Posterior vena cava (tissue), 2 donors: ENCODE data around the gene NRXN3. TPM values are rescaled to one million over a fixed set of nuclear protein-coding genes. Genes with fewer than 3 reads are reported as not detected.

Experiments used
- DNase-seq: peaks from one replicate; pipeline ENCODE4 v3.0.0-alpha.2; 2020; ENCODE audit warnings: low spot score
- intact Hi-C, 2 donors: fragments of 100-400 bp; cut with DNase I; formaldehyde crosslinking; loops; one replicate each; pipeline versions ENCODE4 v1.14.1 to v1.14.2; 2022 to 2023
- total RNA-seq, 2 donors: library from RNA; stranded (reverse); fragmentation: NEBNext Ultra II Directional; extraction: Animal tissue kit (Norgen Biotek cat#: 25700); gene quantifications; one replicate each; pipeline ENCODE4 v1.2.1, GENCODE V29; 2021
- donor health status: DM: yes; HTN: yes; CAD: no.
- donor health status: DM: yes; HTN: yes; CAD: no.

The NRXN3 gene
- total RNA-seq, 2 donors from 2014 or later, result 11.8 to 14.3 TPM

DNA sequence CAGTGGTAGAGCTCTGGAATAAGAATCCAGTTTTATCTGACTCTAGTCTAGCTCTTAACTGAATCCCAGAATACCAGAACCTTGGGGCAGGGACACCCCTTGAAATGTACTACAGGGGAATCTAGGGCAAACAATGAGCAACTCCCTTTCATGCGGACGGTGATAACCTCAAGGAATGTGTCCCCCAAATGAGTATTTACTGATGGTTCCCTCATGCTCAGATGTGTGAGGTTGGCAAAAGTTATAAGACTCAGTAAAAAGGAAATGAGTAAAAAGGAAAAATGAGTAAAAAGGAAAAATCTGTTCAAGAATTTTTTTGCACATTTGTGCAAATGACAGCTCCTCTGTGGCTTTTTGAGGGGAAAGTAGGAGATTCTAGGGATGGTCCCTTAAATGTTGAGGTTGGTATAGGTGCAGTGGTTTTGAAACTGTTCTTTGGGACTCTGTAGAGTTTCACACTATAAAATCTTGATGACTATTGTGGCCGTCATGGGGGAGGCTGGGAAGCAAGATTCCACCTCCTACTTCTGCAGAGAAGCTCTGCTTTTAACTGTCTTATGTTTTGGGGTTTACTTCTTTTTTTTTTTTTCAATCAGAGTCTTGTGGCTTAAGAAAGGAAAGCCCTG, 58.6 kb downstream of the NRXN3 start:
- intact Hi-C loops, result no loop called here
- no peak for DNase-seq

DNA sequence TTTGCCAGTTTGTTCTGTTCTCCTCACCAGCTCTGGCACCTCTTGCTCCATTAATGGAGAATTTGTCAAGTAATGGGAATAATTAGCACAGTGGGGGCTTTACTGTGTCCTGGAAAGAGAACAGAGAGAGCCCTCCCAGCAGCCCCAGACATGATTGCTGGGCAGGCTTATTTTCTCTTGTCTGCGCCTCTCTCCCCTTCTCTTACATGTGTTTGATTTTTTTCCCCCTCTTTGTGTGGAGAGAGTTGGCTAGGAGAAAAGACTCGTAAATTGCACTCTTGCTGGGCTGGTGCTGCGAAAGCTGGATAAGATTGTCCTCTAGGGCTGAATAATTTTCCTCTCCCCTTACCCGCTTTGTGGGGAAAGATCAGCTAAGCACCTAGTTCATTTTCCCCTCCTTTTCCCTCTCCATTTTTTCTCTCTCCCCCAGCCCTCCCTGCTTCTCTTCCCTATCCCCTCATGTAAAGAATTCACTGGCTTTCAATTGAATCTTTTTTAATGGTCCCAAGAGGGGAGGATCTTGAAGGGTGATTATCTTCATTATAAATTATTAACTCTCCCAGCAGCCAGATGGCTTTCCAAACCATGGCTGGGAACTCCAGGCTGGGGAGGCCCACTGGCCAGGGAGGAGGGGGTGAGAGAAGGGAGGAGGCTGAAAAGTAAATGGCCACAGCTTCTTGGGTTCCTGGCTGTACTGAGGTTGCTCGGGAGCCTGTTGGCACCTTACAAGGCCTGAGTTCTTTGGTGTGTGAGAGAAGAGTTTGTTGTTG, 62.2 kb downstream of the NRXN3 start:
- DNase-seq, result no peak
- intact Hi-C loops, result no loop called here

DNA sequence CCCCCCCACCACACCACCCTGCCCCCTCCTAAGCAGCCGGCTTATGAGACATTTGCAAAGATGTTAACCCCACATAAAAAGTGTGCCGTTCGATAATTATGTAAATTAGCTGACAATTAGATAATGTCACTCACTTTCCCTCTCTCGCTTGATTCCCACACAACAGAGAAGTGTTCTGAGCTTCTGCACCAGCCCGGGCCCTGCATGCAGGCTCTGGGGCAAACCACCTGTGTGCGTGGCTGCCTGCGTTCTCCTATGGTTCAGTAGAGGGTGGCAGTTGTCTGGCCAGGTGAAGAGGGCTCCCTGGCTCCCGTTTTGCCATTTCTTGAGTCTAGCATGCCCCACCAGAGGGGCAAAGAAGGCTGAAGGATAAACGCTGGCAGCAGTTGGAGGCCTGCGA, 68.0 kb downstream of the NRXN3 start:
- intact Hi-C loops, result no loop called here
- no peak for DNase-seq

DNA sequence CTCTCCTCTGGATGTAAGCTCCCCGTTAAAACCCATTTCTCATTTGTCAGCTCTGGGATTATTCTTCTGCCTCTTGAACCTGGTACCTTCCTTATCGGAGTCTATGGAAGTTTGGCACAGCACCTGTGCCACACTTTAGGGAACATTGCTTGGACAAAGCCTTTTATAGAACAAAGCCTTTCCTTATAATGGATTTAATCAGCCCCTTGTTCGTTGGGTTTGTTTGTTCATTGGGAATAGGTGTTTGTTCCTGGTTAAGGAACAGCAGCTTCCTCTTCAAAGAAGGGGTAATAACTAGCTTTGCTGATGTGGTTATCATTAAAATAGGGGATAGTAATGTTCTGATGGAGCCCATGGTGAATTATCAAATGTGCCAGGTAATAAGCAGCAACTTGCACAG, 70.4 kb downstream of the NRXN3 start:
- no peak for DNase-seq
- intact Hi-C loops, result no loop called here

DNA sequence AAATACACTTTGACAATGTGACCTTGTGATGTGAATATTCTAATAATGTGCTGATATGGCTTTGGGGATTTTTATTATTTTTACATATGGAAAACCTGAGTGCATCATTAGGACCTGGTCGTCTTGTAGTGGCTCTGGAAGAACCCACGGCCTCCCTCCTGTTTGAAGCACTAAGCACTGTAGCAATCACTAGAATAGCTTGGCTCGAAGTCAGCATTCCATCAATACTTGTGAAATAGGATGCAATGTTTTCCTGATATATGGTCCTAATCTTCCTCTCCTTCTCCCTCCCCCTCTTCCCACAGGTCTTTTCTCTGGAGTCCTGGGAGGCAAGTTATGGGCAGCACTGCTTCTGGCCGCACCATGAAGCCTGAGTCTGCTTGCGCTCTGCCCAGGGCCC, 71.9 kb downstream of the NRXN3 start:
- DNase-seq, result no peak
- intact Hi-C loops, result no loop called here

DNA sequence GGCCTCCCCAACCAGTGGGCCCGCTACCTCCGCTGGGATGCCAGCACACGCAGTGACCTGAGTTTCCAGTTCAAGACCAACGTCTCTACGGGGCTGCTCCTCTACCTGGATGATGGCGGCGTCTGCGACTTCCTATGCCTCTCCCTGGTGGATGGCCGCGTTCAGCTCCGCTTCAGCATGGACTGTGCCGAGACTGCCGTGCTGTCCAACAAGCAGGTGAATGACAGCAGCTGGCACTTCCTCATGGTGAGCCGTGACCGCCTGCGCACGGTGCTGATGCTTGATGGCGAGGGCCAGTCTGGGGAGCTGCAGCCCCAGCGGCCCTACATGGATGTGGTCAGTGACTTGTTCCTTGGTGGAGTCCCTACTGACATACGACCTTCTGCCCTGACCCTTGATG, 73.0 kb downstream of the NRXN3 start:
- intact Hi-C loops, result no loop called here
- DNase-seq, result no peak

DNA sequence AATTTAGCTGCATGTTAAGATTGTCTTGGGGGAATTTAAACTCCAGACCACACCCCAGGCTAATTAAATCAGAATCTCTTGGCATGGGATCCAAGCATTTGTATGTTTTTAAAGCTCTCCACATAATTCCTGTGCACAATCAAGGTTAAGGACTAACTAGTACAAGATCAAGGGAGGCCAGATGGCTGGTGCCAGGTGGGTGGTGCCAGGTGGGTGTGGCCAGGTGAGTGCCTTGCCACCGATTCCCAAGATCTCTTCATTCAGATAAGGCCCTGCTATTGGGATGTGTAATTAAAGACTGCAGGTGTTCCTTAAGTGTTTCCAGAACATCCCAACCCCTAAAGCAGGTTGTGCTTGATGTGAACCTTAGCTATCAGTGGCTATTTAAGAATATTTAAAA, 75.1 kb downstream of the NRXN3 start:
- DNase-seq, result no peak
- intact Hi-C loops, result no loop called here

DNA sequence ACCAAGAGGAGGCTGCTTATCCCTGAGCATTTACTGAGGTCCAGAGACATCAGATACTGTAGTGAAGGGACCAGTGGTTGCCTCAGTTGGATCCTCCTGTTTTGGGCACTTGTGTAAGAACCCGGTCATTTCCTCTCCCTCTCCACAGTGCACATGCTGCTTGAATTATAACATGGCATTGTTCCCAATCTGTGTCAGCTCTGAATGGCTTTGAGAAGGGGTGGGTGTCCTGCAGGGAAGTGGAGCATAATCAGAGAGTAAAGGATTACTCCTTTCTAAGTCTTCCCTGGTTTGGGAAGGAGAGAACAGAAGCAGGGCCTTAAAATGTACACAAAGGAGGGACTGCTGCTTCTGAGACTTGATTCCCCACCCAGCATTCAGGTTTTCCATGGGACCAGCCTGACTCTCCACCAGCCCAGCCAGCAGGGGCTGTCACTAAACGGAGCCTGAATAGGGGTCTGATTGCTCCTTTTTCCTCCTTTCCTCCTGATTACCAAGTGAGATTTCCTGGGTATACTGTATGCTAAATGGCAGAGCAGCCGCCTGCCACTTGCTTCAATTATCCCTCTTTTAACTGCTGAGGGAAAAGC, 78.4 kb downstream of the NRXN3 start:
- intact Hi-C loops, result no loop called here

DNA sequence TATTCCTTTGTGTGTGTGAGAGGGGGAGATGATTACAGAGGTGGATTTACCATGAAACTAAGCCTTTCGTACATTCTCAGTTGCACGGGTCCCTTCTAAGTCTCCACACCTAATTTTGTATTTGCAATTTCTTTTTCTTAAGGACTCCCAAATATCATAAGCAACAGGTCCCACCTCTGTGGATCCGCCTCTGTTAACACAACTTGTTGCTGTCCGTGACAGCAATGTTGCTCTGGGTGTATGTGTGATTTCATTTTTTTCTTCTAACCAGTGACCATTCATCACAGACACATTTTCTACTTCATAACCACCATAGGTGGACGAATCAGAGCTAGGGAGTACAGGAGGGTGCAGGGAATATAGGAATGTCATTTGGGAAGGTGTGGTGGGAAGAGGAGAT, 81.1 kb downstream of the NRXN3 start:
- intact Hi-C loops, result no loop called here
- no peak for DNase-seq

More for the DNA sequence above, 78.4 kb downstream of the NRXN3 start:
- DNase-seq, result no peak

DNA sequence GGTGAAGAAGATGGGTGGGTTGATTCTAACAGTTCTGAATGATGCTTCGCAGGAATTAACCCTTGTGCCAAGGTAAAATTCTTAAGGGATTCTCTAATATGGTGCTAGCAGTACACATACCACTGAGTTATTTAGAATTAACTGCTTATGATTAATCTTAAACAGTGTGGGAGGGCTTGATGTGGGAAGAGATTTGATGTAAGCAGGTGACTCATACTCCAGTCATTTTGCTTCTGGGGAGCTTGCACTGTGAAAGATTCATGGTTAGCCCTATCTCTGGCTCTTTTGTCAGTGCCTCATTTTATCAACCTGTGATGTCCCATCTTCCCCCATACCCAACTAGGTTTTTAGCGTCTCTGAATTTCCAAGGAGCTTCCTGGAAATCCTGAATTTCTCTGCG, 83.8 kb downstream of the NRXN3 start:
- intact Hi-C loops, result no loop called here

DNA sequence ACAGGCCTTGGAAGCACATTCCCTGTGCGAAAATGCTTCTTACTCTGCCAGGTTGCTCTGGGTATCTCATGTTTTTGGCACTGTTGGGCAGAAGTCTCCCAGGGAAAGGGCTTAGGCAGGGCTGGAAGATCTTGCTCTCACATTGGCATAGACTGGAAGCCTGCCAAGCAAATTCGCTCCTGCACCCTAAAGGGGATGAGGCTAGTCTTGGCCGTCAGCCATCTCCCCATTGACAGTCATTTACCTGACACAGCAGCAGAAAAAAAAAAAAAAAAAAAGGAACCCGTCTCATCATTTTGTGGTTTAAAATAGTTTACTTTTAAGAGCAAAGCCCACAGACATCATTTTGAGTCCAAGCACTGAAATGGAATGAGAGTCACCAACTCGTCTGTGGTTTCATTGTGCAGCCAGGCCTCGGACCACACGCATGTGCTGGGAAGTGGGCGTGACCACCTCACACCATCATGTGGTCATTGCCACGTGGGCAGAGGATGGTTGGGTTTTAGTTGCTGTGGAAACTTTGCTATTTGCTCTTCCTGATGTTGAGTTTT, 84.8 kb downstream of the NRXN3 start:
- no peak for DNase-seq
- intact Hi-C loops, result no loop called here

More for the DNA sequence above, 83.8 kb downstream of the NRXN3 start:
- no peak for DNase-seq

DNA sequence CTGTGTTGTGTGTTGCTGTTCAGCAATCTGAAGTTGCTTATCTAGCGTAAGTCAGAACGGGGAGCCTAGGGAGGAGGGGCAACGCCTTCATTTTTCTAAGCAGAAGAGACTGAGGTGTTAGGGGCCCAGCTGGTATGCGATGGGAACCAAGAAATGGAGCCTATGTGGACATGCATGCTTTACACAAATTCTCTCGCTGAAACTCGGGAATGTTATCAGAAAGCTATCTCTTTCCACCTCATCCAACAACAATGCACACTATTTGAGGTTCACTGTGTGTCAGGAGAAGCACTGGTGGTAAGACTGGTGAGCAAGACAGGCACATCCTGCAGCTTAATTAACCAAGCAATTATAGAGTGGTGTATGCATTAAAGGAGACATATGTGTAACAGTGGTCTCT, 89.7 kb downstream of the NRXN3 start:
- no peak for DNase-seq
- intact Hi-C loops, result no loop called here

DNA sequence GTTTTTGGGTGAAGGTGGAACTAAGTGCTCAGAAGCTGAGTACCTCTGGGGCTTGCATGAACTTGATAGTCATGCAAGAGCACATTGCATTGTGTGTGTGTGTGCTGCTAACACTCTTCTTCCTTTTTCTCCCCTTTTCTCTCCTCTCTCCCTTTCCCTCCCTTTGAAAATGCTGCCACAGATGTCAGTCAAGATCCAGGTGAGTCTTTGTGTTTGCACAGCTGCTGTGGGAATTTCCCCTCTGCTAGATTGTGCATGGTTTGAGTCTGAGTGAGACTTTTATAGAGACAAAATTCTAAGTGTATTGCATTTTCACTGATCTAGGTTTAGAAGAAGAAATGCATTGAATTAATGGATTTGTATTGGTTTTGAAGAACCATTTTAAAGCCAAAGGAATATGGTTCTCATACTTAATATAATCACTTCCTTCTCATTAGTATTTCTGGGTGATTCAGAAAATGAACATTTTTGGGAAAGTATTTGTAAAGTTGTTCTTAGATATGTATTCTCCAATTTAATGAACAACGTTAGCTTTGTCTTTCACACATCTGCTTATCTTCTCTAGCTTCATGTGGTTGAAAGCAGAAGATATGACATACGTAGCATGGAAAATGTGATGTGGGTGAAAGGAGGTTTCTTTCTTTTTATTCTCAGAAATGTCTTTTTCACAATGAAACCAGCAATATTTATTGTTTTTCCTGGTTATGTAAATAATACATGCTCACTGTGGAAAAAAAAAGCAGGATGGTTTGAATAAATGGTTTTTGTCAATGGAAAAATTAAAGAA, 108.5 kb downstream of the NRXN3 start:
- intact Hi-C loops, result no loop called here
- no peak for DNase-seq

DNA sequence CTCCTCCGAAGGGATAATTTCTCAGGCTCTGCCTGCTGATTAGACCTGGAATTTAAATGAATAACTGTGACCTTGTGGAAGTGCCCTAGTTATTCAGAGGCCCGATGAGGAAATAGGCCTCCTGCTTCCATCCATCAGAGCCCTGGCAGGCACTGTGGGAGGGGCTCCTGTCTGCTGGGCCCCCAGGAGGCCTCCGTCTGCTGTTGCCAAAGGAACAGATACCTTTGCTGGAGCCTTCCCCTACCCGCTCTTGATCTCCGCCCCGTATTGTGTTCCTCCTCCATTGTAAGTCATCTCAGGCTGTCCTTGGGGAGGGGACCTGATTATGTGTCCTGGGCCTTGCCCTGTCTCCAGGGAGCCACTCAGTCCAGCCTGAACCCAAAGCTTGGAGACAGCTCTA, 112.3 kb downstream of the NRXN3 start:
- intact Hi-C loops, result no loop called here
- DNase-seq, result no peak

DNA sequence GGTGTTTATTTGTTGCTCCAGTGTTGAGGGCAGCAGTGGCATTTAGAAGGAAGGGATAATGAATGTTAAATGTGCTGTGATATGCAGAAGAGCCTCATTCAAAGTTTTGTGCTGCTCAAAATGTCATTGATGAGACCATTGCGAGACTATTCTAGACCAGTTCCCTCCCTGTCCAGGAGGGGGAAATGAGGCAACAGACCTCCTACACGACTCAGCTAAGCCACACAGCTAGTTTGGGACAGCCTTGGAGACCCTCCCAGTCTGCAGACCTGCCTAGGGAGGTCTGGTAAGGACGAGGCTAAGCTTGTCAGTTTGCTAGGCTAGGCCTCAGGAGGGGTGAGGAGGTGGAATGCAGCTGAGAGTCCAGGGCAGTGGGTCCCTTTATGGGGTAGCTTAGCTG, 116.0 kb downstream of the NRXN3 start:
- DNase-seq, result no peak
- intact Hi-C loops, result no loop called here

DNA sequence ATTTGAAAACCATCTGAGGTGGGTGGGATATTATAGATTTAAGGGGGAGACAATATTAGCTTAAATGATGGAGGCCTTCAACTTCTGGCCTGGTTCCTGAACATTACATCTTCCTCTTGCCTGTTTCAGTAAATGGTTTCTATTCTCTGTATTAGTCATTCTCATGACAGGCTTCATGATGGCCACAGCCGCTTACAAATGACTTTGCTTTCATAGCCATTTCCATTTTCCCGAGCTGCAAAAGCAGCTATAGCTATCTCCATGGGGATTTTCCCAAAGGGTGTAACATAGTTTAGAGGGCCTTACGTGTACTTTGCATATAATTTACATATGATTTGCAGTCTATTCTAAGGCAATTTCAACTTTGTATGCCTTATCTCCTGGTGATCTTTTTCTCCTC, 121.8 kb downstream of the NRXN3 start:
- intact Hi-C loops, result loop anchor here in 1 of 2 donors (10.0 kb wide), 1 partner anchor 1433 kb away; no protein-coding TSS in a partner anchor
- DNase-seq, result no peak

DNA sequence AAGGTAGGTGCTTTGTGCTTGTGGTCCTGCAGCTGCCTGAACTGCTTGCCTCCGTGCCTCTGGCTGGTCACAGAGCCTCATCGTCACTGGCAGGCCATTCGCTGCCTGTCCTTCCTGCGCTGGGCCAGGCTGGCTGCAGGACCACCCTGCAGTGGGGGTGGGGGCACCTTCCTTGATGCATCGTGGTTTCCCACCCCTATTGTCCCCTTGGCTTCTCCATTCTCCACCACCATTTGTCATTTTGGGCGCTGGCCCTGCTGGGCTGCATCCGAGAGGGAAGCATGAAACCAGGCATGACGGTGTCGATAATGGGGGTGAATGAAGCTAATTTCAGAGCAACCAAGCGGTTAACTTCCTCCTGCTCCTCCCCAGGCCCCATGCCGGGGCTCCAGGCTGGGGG, 127.7 kb downstream of the NRXN3 start:
- DNase-seq, result no peak
- intact Hi-C loops, result loop anchor here in 1 of 2 donors (10.0 kb wide), 1 partner anchor 1427 kb away; no protein-coding TSS in a partner anchor

DNA sequence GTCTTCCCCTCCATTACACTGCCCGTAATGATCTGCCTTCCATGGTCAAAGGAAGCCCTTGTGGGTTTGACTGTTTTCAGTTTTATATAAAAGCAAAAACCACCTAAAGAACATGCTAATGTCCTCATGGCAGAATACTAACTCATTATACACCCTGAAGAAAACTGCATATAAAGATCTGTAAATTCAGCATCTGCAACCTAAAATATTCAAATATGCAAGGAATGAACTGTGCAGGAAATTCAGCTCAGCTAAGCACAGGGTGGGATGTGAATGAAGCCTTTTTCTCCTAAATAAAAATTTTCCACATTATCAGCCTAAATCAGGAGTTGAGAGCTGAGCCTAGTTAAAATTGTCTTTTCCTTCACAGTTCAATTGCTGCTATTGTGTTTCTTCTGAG, 128.1 kb downstream of the NRXN3 start:
- intact Hi-C loops, result loop anchor here in 1 of 2 donors (10.0 kb wide), 1 partner anchor 1427 kb away; no protein-coding TSS in a partner anchor
- DNase-seq, result no peak

DNA sequence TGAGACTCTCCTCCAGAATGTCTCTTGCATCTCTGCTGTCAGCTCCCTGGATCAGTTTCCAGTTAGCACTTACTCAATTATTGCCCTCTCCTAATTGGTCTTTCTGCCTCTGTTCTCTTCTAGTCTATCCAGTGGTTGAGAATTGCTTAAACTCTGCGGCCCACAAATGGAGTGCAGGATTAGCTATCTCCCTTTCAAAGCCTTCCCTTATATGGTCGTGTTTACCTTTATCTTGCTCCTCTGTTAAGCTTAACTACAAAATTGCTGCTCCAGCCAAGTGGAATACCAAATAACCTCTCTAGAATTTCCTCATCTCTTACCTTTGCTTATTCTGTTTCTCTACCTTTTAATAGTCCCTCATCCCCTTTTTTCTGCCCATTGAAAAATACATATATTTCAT, 132.7 kb downstream of the NRXN3 start:
- DNase-seq, result no peak
- intact Hi-C loops, result no loop called here

DNA sequence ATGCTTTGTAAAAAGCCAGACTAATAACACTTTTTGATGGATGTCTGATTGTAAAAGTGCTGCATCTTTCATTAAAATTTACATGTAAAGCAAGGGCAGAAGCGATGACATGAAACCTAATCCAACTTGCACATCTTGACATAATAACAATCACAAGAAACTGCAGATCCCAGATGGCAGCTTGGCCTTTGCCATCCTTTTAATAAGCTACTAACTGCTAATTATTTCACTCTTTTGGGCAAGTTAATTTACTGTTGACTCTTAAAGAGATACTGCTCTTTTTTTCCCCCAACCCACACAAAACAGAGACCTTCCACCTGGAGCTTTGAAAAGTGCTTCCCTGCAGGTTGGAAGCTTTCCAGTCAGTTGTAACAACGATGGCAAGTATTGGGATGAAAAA, 137.5 kb downstream of the NRXN3 start:
- DNase-seq, result no peak
- intact Hi-C loops, result no loop called here
